ENCODE data around the gene SYNGR2.
"Not testable (repeated sequence)": the region's sequence is repeated elsewhere in the genome, so short reads cannot be mapped to it uniquely, and the experiment has no call there.

SYNGR2 gene

DNA sequence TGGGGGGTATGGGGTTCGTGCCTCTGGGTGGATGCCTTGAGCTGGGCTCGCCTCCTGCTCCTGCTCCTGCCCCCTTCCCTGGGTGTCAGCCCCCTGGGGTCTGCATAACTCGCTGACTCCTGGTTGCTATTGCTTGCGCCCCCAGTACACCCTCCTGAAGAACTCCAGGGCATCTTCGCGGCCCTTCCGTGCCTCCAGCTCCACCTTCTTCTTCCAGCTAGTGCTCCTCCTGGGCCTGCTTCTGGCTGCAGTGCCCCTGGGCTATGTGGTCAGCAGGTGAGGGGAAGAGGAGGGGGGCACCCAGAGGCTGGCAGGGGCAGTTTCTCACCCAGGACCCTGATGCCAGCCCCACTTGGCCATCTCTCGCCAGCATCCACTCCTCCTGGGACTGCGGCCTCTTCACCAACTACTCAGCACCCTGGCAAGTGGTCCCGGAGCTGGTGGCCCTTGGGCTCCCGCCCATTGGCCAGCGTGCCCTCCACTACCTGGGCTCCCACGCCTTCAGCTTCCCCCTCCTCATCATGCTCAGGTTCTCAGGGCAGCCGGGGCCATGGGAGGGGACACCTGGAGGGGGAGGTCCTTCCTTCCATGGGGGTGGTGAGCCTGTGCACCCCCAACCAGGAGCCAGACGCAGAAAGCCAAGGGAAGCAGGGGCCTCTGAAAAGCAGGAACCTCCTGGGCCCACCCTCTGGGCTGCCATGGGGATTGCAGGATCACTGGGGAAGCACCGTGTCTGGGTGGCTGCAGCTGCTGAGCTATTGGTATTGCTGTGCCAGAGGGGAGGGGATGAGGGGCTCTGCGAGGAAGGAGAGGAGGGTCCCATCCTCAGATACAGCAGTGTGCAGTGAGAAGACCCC, 29.9 kb upstream of the SYNGR2 start:
- no peak overlapping the region for H3K27ac ChIP-seq (ENCODE audit: extremely low read depth, low read depth, low read length)
- H3K4me1 ChIP-seq (ENCODE audit: control insufficient read depth, insufficient read depth, low read length), result no peaks in the 10 kb centered on the region
- peak; percentile 28; the same call in 1 of the 2 replicates for TF ChIP-seq ZFP69B (tag by site-specific recombination; IDR thresholded peaks at IDR 0.05)
- TF ChIP-seq ZNF157 (tag by site-specific recombination; IDR thresholded peaks at IDR 0.05), result no peak
- TF ChIP-seq ZNF624 (tag by site-specific recombination; IDR thresholded peaks at IDR 0.05), result no peak

DNA sequence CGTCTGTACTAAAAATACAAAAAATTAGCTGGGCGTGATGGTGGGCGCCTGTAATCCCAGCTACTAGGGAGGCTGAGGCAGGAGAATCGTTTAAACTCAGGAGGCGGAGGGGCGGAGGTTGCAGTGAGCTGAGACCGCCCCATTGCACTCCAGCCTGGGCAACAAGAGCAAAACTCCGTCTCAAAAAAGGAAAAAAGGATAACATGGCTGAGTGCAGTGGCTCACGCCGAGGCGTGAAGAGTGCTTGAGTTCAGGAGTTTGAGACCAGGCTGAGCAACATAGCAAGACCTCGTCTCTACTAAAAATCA, 28.6 kb upstream of the SYNGR2 start:
- CTCF ChIA-PET, result interaction anchor here (0.6 to 2.5 kb wide), 11 partner anchors 10 to 115 kb away, joined by 3 to 15 read pairs (median 4); partner anchors contain the start of genes AFMID, TK1 and TMC8

More for the DNA sequence above, 29.9 kb upstream of the SYNGR2 start:
- H3K4me3 ChIP-seq (ENCODE audit: low read depth, low read length), result no peak overlapping the region
- no peaks in the 10 kb centered on the region for H3K9me3 ChIP-seq (ENCODE audit: control insufficient read depth, insufficient read depth, low read depth, low read length)
- CTCF ChIA-PET, result interaction anchor here (0.6 to 2.6 kb wide), 15 partner anchors 8 to 118 kb away, joined by 3 to 9 read pairs (median 5); partner anchors contain the start of genes AFMID, C17orf99 and TK1
- POLR2A ChIA-PET, result interaction anchor here (1.8 kb wide), 1 partner anchor 36 kb away, joined by 9 read pairs; no protein-coding TSS in a partner anchor
- H3K36me3 ChIP-seq (ENCODE audit: control insufficient read depth in 2 of 2, insufficient read depth in 1 of 2, low read length in 2 of 2), result no peaks in the 10 kb centered on the region

DNA sequence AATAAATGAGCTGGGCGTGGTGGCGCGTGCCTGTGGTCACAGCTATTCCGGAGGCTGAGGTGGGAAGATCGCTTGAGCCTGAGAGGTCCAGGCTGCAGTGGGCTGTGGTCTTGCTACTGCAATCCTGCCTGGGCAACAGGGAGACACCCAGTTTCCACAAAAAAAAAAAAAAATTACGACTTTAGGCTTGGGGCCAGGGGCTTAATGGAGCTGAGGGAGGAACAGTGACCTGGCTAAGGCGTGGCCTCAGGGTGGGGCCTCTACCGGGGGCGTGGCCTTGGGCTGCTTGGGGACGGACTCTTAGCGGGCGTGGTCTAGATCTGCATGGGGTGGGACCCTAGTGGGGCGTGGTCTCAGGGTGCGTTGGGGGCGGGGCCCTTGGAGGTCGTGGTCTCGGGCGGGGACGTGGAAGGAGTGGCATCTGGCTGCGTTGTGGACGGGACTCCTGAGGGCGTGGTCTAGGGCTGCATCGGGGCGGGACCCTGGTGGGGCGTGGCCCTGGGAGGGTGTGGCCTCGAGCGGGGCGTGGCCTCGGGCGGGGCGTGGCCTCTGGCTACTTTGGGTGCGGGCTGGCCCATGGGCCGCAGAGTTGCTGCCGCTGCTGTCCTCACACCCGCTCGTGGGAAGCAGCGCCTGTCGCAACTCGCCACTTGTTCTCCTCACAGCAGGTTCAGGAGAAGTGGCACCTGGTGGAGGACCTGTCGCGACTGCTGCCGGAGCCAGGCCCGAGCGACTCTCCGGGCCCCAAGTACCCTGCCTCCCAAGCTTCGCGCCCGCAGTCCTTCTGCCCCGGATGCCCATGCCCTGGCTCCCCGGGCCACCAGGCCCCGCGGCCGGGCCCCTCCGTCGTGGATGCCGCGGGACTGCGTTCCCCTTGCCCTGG, 28.0 kb upstream of the SYNGR2 start:
- ChIA-PET CTCF (interaction anchor here (0.6 to 2.5 kb wide), 12 partner anchors 10 to 200 kb away, joined by 3 to 15 read pairs (median 4); partner anchors contain the start of genes AFMID, TK1 and TMC8), POLR2A (interaction anchor here (0.6 to 2.1 kb wide), 14 partner anchors 9 to 1673 kb away, joined by 3 to 27 read pairs (median 4); partner anchors contain the start of genes AFMID, TK1, TMC6 and TMC8)
- Histone ChIP-seq H3K36me3 (ENCODE audit: control insufficient read depth in 2 of 2, insufficient read depth in 1 of 2, low read length in 2 of 2) (no peaks in the 10 kb centered on the region), H3K9me3 (ENCODE audit: control insufficient read depth, insufficient read depth, low read depth, low read length) (no peaks in the 10 kb centered on the region), H3K4me1 (ENCODE audit: control insufficient read depth, insufficient read depth, low read length) (peaks cover 4% of the 10 kb centered on the region), H3K4me3 (ENCODE audit: low read depth, low read length) (no peak overlapping the region), H3K27ac (ENCODE audit: extremely low read depth, low read depth, low read length) (no peak overlapping the region; the same call in 1 of the 2 replicates)
- TF ChIP-seq, protein P1, sequence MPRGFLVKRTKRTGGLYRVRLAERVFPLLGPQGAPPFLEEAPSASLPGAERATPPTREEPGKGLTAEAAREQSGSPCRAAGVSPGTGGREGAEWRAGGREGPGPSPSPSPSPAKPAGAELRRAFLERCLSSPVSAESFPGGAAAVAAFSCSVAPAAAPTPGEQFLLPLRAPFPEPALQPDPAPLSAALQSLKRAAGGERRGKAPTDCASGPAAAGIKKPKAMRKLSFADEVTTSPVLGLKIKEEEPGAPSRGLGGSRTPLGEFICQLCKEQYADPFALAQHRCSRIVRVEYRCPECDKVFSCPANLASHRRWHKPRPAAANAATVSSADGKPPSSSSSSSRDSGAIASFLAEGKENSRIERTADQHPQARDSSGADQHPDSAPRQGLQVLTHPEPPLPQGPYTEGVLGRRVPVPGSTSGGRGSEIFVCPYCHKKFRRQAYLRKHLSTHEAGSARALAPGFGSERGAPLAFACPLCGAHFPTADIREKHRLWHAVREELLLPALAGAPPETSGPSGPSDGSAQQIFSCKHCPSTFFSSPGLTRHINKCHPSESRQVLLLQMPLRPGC (tag by site-specific recombination; IDR thresholded peaks at IDR 0.05), result no peak
- peak; percentile 23; the same call in 1 of the 2 replicates for TF ChIP-seq SCRT2 (tag by site-specific recombination; IDR thresholded peaks at IDR 0.05)
- peak; percentile 100 for TF ChIP-seq SP3 (tag by site-specific recombination; IDR thresholded peaks at IDR 0.05)
- peak; percentile 62 for TF ChIP-seq ZFHX2 (tag by site-specific recombination; conservative IDR thresholded peaks at IDR 0.05)
- TF ChIP-seq, protein P2, sequence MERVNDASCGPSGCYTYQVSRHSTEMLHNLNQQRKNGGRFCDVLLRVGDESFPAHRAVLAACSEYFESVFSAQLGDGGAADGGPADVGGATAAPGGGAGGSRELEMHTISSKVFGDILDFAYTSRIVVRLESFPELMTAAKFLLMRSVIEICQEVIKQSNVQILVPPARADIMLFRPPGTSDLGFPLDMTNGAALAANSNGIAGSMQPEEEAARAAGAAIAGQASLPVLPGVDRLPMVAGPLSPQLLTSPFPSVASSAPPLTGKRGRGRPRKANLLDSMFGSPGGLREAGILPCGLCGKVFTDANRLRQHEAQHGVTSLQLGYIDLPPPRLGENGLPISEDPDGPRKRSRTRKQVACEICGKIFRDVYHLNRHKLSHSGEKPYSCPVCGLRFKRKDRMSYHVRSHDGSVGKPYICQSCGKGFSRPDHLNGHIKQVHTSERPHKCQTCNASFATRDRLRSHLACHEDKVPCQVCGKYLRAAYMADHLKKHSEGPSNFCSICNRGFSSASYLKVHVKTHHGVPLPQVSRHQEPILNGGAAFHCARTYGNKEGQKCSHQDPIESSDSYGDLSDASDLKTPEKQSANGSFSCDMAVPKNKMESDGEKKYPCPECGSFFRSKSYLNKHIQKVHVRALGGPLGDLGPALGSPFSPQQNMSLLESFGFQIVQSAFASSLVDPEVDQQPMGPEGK (tag by site-specific recombination; IDR thresholded peaks at IDR 0.05), result peak; percentile 85
- TF ChIP-seq KLF1 (tag by site-specific recombination; IDR thresholded peaks at IDR 0.05), result peak; percentile 99
- peak; percentile 68; the same call in 1 of the 2 replicates for TF ChIP-seq ZNF341 (tag by site-specific recombination; IDR thresholded peaks at IDR 0.05; ENCODE audit: low read depth)
- TF ChIP-seq ZNF2 (tag by site-specific recombination; IDR thresholded peaks at IDR 0.05), result peak; percentile 52
- TF ChIP-seq, protein P3, sequence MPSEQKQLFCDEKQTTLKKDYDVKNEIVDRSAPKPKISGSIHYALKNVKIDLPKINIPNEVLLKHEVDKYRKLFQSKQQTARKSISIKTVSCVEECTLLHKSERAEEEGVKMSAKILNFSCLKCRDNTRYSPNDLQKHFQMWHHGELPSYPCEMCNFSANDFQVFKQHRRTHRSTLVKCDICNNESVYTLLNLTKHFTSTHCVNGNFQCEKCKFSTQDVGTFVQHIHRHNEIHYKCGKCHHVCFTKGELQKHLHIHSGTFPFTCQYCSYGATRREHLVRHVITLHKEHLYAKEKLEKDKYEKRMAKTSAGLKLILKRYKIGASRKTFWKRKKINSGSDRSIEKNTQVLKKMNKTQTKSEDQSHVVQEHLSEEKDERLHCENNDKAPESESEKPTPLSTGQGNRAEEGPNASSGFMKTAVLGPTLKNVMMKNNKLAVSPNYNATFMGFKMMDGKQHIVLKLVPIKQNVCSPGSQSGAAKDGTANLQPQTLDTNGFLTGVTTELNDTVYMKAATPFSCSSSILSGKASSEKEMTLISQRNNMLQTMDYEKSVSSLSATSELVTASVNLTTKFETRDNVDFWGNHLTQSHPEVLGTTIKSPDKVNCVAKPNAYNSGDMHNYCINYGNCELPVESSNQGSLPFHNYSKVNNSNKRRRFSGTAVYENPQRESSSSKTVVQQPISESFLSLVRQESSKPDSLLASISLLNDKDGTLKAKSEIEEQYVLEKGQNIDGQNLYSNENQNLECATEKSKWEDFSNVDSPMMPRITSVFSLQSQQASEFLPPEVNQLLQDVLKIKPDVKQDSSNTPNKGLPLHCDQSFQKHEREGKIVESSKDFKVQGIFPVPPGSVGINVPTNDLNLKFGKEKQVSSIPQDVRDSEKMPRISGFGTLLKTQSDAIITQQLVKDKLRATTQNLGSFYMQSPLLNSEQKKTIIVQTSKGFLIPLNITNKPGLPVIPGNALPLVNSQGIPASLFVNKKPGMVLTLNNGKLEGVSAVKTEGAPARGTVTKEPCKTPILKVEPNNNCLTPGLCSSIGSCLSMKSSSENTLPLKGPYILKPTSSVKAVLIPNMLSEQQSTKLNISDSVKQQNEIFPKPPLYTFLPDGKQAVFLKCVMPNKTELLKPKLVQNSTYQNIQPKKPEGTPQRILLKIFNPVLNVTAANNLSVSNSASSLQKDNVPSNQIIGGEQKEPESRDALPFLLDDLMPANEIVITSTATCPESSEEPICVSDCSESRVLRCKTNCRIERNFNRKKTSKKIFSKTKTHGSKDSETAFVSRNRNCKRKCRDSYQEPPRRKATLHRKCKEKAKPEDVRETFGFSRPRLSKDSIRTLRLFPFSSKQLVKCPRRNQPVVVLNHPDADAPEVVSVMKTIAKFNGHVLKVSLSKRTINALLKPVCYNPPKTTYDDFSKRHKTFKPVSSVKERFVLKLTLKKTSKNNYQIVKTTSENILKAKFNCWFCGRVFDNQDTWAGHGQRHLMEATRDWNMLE (tag by site-specific recombination; conservative IDR thresholded peaks at IDR 0.05; ENCODE audit: low read depth), result no peak
- TF ChIP-seq SP2 (tag by site-specific recombination; IDR thresholded peaks at IDR 0.05), result peak; percentile 96
- TF ChIP-seq GLIS2 (tag by site-specific recombination; IDR thresholded peaks at IDR 0.05), result peak; percentile 97
- TF ChIP-seq, protein P4, sequence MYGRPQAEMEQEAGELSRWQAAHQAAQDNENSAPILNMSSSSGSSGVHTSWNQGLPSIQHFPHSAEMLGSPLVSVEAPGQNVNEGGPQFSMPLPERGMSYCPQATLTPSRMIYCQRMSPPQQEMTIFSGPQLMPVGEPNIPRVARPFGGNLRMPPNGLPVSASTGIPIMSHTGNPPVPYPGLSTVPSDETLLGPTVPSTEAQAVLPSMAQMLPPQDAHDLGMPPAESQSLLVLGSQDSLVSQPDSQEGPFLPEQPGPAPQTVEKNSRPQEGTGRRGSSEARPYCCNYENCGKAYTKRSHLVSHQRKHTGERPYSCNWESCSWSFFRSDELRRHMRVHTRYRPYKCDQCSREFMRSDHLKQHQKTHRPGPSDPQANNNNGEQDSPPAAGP (tag by site-specific recombination; IDR thresholded peaks at IDR 0.05), result peak; percentile 70; the same call in 1 of the 2 replicates
- peak; percentile 56 for TF ChIP-seq OSR2 (tag by site-specific recombination; IDR thresholded peaks at IDR 0.05)
- TF ChIP-seq ZNF121 (tag by site-specific recombination; IDR thresholded peaks at IDR 0.05), result no peak

More for the DNA sequence above, 28.6 kb upstream of the SYNGR2 start:
- not testable (repeated sequence) for H3K4me1 ChIP-seq (ENCODE audit: control insufficient read depth, insufficient read depth, low read length); H3K9me3 ChIP-seq (ENCODE audit: control insufficient read depth, insufficient read depth, low read depth, low read length); H3K27ac ChIP-seq (ENCODE audit: extremely low read depth, low read depth, low read length); H3K4me3 ChIP-seq (ENCODE audit: low read depth, low read length); H3K36me3 ChIP-seq (ENCODE audit: control insufficient read depth in 2 of 2, insufficient read depth in 1 of 2, low read length in 2 of 2)
- POLR2A ChIA-PET, result interaction anchor here (0.6 to 2.1 kb wide), 13 partner anchors 9 to 1672 kb away, joined by 3 to 27 read pairs (median 5); partner anchors contain the start of genes AFMID, TK1, TMC6 and TMC8
- TF ChIP-seq BCL11B (tag by site-specific recombination; IDR thresholded peaks at IDR 0.05; ENCODE audit: low read depth), result peak; percentile 6; the same call in 1 of the 2 replicates
- peak; percentile 20; the same call in 1 of the 2 replicates for TF ChIP-seq EGR2 (tag by site-specific recombination; IDR thresholded peaks at IDR 0.05; ENCODE audit: low read depth)

All from HEK293 (cell line).